Measurements from ENCODE around the gene ASB14. TPM values are rescaled to one million over a fixed set of nuclear protein-coding genes. Genes with fewer than 3 reads are reported as not detected.

The ASB14 gene
- not detected in 2 replicates for total RNA-seq

GRCh38 chr3:57292159-57292896 is at the start of gene ASB14:
Gene ASB14, minus strand, starts transcription at chr3:57292685. Its CDS starts 652 bp downstream, at chr3:57292033.

DNA sequence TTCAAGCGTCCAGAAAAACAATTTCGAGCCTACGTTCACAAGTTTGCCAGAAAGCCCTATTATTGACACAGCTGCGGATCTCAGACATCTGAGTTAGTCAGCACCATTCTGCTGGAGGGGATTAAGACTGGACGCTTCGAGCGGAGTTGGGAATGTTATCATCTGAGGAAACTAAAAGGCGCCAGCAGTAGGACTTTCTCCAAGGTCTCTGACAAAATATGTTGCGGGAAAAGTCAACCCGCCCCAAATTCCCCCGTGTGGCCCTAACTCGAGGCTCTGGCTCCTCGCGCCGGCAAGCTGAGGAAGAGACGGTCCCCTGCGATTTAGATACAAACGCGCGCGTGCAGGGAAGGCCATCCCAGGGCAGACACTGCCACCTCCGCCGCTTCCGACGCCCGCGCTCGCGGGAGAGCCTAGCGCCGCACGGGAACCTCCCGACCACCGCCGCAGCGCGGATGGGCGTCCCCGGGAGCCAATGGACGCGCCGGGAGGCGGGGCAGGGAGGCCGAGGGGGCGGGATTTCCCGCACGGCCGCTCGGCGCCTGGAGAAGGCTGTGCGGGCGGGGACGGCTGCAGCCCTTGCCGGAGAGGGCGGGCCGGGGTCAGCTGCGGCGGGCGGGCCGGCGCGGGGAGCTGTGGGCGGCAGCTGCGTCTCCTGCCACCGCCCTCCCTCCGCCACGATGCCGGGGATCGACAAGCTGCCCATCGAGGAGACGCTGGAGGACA is 65.1 kb downstream of the ASB14 start, which contains the start of gene APPL1:
TSS of gene APPL1 (plus strand) at position 526 of the 726 bp plus-strand sequence. CDS start at position 681, 155 bp downstream.

Other genes with a start within 250 kb of the ASB14 start
- gene SPATA12, start 232.0 kb downstream of the ASB14 start, total RNA-seq, result under 0.01 and 0.15 TPM in 2 replicates
- 1.6 and 2.0 TPM in 2 replicates for gene IL17RD, start 127.3 kb downstream of the ASB14 start, total RNA-seq
- 0.30 and 1.0 TPM in 2 replicates for gene HESX1, start 92.7 kb downstream of the ASB14 start, total RNA-seq
- gene APPL1, start 65.0 kb downstream of the ASB14 start, total RNA-seq, result 21.1 and 23.4 TPM in 2 replicates

All from bronchus fibroblast of lung (primary cell).